ENCODE results near the gene DDX39B.
A peak's percentile ranks its signal among the peaks of the same experiment; 100 is the strongest.

DDX39B gene

DNA sequence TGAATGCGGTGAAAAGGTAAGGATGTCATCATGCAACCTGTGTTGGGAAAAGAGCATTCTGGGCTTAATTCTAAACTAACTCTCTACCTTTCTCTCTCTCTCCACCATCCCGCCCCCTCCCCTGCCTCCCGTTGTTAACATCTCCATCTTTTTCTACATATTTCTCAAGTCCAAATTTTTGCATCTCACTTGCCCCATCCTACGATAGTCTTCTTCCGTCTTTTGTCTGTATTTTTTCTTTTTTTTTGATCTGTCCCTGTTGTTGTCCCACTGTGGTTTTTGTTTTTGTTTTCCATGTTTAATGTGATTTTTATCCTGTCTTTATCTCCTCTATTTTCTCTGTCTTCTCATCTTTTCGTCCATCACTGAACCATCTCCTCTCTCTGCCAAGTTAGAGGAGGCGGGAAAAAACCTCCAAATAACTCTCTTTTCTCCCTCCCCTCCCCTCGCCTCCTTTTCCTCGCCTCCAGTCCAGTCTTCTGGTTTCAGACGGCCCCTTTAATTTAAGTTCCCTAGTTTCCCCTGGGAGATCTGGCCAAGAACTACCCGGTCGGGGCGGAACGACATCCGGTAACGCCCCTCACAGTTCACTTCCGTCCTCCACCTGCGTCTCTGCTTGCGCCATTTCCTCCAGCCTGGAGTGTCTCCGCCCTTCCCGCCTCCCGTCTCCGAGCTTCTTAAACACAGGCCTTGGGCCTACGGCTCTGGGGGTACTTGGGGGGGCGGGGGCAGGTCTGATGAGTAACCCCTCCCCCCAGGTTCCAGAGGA lies 5.3 kb upstream of the DDX39B start, which contains the start of gene NFKBIL1:
Gene NFKBIL1, plus strand, starts transcription at position 651 of the 769 bp plus-strand sequence. Its CDS starts 87 bp downstream, at position 738.
- peak; percentile 95 for DNase-seq

- DNase-seq, result peak; percentile 49
Measured at GRCh38 chr6:31546339-31546957, 4.6 kb upstream of the DDX39B start, which contains the start of gene ATP6V1G2. TSS of gene ATP6V1G2 (minus strand) at chr6:31546608. CDS start at chr6:31546559, 49 bp downstream.

DNA sequence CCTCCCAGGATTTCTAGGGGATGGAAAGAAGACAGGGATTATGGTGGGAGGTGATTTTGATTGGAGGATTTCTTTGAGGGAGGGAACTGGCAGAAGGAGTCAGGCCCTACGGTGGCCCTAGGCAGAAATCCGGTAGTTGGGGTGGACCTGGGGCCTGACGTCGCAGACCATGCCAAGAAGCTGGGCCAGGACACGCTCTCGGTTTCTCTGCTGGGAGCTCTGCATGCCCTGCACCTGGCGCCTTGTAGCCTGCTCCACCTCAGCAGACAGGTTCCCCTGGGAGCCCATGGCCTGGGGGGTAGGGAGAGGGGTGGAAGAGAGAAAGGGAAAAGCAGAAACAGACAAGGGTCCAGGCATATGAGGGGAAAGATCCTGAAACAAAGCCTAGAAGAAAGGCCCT lies 3.5 kb upstream of the DDX39B start:
- no peak for DNase-seq

DNA sequence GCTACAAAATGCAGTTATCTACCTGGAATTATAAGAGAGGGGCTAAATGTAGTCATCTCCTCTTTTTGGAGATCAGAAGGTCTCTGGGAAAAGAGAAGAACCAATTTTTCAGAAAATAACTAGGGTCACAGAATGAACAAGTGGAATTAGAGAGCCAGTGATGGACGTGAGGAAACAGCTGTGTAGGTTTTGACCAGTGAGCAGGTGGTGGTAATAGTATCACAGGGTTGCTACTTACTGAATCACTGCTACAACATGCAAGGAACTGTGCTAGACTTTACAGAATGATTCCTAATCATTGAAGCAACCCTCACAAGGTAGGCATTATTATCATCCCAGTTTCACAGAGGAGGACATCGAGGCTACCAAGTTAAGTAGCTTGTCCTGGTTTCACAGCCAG lies 2.9 kb upstream of the DDX39B start:
- no peak for DNase-seq

GRCh38 chr6:31543639-31544038 lies 1.8 kb upstream of the DDX39B start:
- DNase-seq, result no peak

DNA sequence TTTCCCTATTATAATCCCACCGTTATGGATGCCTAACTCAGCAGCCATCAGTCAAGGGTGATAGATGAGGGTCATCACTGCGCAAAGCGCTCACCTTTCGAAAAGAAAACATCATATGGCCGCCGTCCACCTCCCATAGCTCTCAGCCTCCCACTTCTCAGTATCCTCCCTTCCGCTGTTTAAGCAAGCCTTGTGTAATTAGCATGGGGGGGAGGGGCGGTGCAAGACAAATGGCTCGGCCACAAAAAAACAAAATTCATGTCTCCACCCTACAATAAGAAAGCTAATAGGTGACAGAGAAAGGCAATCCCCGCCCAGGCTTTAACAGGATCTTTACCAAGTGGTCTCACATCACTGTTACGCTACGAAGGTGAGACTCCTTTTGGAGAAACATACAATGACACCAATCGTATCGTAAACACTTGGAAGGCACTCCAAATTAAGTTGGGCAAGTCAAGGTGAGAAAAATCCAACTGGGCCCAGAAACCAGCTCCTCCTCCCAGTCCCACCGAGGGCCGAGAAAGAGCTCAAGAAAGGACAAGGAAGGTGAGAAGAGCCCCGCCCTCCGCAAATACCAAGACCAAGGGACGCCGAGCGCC lies 645 bp downstream of the DDX39B start:
- DNase-seq, result no peak

- DNase-seq, result no peak
Measured at GRCh38 chr6:31540640-31541039, 1.2 kb downstream of the DDX39B start.

DNA sequence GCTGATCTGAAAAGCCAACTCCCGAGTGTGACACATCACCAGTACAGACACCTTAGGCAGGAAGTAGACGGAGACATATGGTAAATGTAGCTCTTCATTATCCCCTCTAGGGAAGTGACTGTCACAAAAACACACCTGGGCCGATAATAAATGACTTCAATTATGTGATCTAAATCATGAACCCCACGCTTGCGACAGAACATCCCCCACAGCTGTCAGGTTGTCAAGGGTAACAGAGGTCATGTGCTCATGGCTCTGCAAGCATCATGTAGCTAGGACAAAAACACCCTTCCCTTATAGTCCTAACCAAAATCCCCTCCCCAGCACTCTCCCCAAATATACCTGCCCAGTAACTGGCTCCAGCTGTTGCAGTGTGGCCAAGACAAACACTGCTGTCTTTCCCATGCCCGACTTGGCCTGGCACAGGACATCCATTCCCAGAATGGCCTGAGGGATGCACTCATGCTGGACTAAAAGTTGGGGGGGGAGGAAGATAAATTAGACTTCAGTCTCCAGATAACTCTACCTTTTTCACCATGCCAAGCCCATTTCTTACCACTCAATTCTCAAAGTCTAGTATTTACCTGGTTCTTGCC lies 2.9 kb downstream of the DDX39B start:
- DNase-seq, result no peak

- no peak for DNase-seq
Measured at GRCh38 chr6:31535538-31536324, 6.1 kb downstream of the DDX39B start.

GRCh38 chr6:31534521-31535040 lies 7.2 kb downstream of the DDX39B start:
- no peak for DNase-seq

GRCh38 chr6:31534011-31534410 lies 7.8 kb downstream of the DDX39B start:
- no peak for DNase-seq

DNA sequence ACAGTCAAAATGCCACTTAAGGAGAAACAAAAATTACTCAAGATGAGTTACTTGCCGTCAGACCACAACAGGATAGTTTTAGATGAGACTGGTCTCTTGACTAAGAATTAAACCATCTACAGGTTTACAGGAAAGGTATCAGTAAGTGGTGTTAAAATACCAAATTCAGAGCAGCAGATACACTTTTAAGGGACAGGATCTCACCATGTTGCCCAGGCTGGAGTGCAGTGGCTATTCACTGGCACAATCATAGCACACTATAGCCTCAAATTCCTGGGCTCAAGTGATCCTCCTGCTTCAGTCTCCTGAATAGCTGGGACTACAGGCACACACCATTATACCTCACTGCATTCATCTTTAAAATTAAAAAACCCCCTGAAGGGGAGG lies 8.4 kb downstream of the DDX39B start:
- DNase-seq, result no peak

GRCh38 chr6:31532644-31533454 lies 9.0 kb downstream of the DDX39B start:
- no peak for DNase-seq

DNA sequence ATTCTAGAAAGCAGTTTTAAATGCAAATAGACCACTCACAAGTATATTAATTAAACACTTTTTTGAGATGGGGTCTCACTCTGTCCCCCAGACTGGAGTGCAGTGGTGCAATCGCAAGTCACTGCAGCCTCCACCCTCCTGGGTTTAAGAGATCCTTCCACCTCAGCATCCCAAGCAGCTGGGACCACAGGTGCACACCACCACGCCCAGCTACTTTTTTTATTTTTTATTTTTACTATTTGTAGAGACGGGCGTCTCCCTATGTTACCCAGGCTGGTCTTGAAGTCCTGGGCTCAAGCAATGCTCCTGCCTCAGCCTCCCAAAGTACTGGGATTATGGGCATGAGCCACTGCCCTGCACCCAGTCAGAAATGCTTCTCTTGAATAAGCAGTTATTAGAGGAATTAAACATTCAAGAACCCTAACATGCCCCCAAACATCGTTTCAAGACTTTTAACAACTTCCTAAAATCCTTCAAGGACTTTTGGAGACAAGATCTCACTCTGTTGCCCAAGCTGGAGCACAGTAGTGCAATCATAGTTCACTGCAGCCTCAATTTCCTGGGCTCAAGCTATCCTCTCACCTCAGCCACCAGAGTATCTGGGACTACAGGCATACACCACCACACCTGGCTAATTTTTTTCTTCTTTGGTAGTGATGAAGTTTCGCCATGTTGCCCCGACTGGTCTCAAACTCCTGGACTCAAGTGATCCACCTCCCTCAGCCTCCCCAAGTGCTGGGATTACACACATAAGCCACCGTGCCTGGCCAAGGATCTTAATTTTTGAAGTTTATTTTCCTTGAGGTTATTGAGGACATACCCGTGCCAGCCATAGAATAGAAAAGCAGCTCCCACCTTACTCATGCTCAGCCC lies 9.8 kb downstream of the DDX39B start:
- no peak for DNase-seq

DNA sequence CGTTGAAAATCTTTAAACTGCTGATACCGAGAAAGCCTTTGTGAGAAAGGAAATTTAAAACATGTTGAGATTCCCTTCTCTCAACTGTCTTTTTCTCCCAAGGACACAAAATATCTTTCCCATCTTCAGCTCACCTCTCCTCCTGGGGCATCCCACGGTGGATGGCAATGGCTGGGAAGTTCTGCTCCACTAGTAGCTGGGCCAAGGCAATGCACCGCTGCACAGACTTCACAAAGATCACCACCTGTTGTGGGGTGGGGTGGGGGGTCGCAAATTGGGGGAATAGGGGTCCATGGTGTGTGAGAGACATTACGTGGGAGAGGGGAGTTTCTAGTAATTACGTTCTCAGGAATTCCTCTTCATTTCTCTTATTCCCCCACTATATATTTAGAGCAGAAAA lies 10.6 kb downstream of the DDX39B start:
- DNase-seq, result no peak

DNA sequence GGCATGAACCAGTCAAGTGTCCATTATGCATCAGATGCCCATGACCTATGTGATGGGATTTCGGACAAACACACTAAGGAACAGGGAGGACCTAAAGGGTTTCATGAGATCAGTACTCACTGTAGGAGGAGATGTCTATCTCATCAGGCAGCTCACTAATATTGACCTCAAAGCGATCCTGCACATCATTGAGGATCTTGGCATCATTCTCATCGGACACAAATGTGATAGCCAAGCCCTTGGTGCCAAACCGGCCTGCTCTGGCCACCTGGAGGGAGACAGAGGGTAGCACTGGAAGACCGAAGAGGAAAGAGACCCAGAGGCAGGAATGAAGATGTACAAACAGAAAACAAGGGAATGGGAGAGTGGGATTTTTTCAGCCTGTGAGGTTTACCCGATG lies 11.1 kb downstream of the DDX39B start:
- DNase-seq, result no peak

GRCh38 chr6:31529329-31530150 lies 12.3 kb downstream of the DDX39B start:
- no peak for DNase-seq

DNA sequence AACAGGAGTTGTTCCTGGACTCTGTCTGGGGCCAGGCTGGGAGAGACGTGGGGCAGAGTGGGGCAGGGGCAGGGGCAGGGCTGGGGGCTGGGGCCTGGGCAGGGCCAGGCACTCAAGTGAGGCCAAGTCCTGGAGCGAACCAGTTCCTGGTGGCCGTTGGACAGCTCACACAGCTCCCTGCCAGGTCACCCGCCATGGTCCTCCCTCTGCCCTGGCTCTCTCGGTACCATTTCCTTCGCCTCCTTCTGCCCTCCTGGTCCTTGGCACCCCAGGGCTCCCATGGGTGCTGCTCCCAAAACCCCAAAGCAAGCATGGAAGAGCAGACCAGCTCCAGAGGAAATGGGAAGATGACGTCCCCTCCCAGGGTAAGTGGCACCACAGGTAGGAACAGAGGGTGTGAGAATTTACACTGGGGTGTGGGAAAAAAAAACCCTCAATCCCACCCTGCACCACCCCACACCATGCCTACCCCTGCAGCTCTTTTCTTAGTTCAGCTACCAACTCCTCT lies 12.9 kb downstream of the DDX39B start, which contains the start of gene MCCD1:
Gene MCCD1, plus strand, starts transcription at position 142 of the 508 bp plus-strand sequence. Its CDS starts 53 bp downstream, at position 195.
- DNase-seq, result no peak

GRCh38 chr6:31528307-31528777 lies 13.5 kb downstream of the DDX39B start:
- no peak for DNase-seq

Data from SIG-M5 (cell line).